ENCODE results near the gene GPC5.
"Not testable (repeated sequence)": the region's sequence is repeated elsewhere in the genome, so short reads cannot be mapped to it uniquely, and the experiment has no call there.

The GPC5 gene

GRCh38 chr13:92514420-92515125 is 1116.2 kb downstream of the GPC5 start:
- no peak for DNase-seq

- not testable (repeated sequence) for DNase-seq
These were observed 1118.5 kb downstream of the GPC5 start for GRCh38 chr13:92516878-92517277.

GRCh38 chr13:92518622-92519021 is 1120.2 kb downstream of the GPC5 start:
- DNase-seq, result not testable (repeated sequence)

- DNase-seq, result no peak
These were observed 1131.9 kb downstream of the GPC5 start for GRCh38 chr13:92530364-92530763.

- no peak for DNase-seq
These were observed 1137.0 kb downstream of the GPC5 start for GRCh38 chr13:92535222-92536006.

- DNase-seq, result no peak
These were observed 1139.0 kb downstream of the GPC5 start for GRCh38 chr13:92537471-92537870.

GRCh38 chr13:92538164-92538563 is 1139.7 kb downstream of the GPC5 start:
- no peak for DNase-seq

GRCh38 chr13:92539148-92539547 is 1140.7 kb downstream of the GPC5 start:
- DNase-seq, result not testable (repeated sequence)

- DNase-seq, result no peak
These were observed 1148.8 kb downstream of the GPC5 start for GRCh38 chr13:92547266-92547665.

GRCh38 chr13:92549276-92549675 is 1150.9 kb downstream of the GPC5 start:
- DNase-seq, result no peak

- no peak for DNase-seq
These were observed 1155.2 kb downstream of the GPC5 start for GRCh38 chr13:92553470-92554114.

- DNase-seq, result no peak
These were observed 1162.5 kb downstream of the GPC5 start for GRCh38 chr13:92560883-92561282.

GRCh38 chr13:92564942-92565341 is 1166.5 kb downstream of the GPC5 start:
- DNase-seq, result no peak

- DNase-seq, result no peak
These were observed 1168.3 kb downstream of the GPC5 start for GRCh38 chr13:92566767-92567166.

- DNase-seq, result no peak
These were observed 1173.8 kb downstream of the GPC5 start for GRCh38 chr13:92572190-92572589.

- DNase-seq, result no peak
These were observed 1175.1 kb downstream of the GPC5 start for GRCh38 chr13:92573467-92574057.

GRCh38 chr13:92574499-92574898 is 1176.1 kb downstream of the GPC5 start:
- DNase-seq, result no peak

GRCh38 chr13:92575777-92576176 is 1177.4 kb downstream of the GPC5 start:
- DNase-seq, result no peak

GRCh38 chr13:92578358-92578757 is 1179.9 kb downstream of the GPC5 start:
- no peak for DNase-seq

GRCh38 chr13:92589955-92590354 is 1191.5 kb downstream of the GPC5 start:
- no peak for DNase-seq

GRCh38 chr13:92590503-92590908 is 1192.1 kb downstream of the GPC5 start:
- DNase-seq, result no peak

- DNase-seq, result no peak
These were observed 1192.7 kb downstream of the GPC5 start for GRCh38 chr13:92591117-92591516.

- DNase-seq, result no peak
These were observed 1194.3 kb downstream of the GPC5 start for GRCh38 chr13:92592757-92593156.
